GM20000 (cell line): ENCODE results near the gene AGAP3.

ENCODE experiments used
- DNase-seq: peaks from one replicate; pipeline ENCODE4 v3.0.0; 2012; ENCODE audit warnings: low spot score
- CTCF ChIP-seq: IDR thresholded peaks from 2 replicates; pipeline ENCODE4 v1.5.1; 2012; ENCODE audit warnings: mild to moderate bottlenecking, control low read depth; ENCODE audit errors: extremely low read depth, missing control alignments

Gene AGAP3

GRCh38 chr7:151110236-151110940 lies 24.1 kb downstream of the AGAP3 start:
- DNase-seq = no peak
- TF ChIP-seq CTCF = no peak

DNA sequence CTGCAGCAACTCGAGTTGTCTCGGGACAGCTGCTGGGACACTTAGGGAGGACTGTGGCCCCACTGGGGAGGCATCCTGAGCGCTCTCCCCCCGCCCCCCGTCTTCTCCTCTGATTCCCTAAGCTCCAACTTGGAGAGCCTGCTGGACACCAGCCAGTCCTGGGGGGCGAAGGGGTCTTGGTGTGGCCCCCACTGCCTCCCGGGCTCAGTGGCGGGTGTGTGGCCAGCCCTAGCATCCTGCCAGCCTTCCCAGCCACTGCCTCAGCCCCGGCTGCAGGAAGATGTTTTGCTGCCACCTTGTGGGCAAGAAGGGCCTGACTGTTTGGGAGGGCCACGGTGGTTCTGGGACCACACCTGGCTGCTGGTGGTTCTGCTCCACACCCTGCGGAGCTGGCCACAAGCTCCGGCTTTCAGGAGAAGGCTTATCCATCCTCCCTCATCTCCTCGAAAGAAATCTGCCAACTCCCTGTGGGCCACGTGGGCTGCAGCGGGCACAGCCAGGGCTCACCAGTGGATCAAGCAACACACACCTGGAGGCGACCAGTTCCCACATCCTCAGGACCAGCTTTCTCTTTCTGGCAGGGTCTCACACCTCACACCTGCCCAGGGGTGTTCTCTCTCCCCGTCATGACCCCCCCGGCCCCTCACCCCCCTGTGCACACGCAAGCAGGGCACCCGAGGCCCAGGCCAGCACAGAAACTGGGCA lies 24.8 kb downstream of the AGAP3 start:
- peak; percentile 73 for TF ChIP-seq CTCF
- peak; percentile 93 for DNase-seq

GRCh38 chr7:151113344-151114150 lies 27.3 kb downstream of the AGAP3 start:
- no peak for DNase-seq
- TF ChIP-seq CTCF = no peak

GRCh38 chr7:151114151-151115090 lies 28.1 kb downstream of the AGAP3 start:
- DNase-seq = peak; percentile 61
- TF ChIP-seq CTCF = no peak

DNA sequence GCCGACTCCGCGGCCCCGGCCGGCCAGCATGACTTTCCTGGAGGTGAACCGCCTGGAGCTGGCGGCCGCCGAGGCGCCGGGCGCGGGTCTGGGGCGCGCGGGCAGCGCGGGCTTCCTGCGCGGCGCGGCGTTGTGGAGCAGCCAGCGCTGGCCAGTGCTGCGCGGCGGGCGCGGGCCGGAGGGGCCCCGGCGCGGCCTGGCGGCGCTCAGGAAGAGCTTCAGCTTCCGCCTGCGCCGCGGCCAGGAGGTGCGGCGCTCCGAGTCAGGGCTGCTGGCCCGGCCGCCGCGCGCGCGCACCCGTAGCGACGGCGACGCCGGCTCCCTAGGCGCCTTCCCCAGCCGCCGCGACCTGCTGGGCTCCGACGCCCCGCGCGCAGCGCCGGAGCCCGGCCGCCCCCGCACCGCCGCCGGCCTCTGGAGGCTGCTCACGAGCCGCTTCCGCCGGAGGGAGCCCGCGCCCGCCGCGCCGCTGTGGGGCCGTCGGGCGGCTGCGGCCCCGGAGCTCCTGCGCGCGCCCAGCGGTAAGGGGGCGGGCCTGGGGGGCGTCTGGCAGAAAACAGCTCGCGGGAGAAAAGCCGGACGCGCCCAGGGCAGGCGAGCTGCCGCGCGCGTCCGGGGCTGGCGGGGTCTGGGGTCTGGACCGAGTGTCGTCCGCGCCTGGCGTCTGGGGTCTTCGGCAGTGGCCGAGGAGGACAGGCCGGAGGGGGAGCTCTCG lies 29.0 kb downstream of the AGAP3 start:
- DNase-seq = peak; percentile 81
- TF ChIP-seq CTCF = no peak

DNA sequence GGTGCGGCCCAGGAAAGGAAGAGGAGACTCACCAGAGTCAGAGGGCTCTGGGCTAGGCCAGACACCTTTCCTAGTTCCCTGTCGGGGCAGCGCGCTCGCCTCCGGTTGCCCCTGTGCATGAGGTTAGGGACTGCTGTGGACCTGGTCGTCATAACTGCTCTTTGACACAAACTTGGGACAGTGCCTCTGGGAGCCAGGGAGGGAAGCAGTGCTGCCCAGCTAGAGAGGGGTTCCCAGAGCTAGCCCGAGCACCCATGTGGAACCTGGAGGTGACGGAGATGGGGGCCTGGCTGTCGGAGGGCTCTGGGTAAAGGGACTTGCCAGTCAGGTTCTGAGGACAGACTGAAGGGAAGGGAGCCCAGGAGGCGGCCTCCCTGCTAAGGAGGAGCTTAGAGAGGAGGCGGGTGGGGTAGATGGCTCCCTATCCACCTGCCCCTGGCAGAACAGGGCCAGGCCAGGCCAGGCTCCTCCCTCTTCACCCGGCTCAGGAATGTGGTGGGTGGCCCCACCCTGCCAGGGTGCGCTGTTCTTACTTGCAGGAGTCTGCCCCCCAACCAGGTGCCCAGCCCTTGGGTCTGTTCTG lies 29.7 kb downstream of the AGAP3 start:
- DNase-seq = peak; percentile 47

More for the DNA sequence above, 29.7 kb downstream of the AGAP3 start:
- no peak for TF ChIP-seq CTCF
